GM21825 (cell line): ENCODE results near the gene IRF1.

Source experiments
- ATAC-seq: cut with Tn5 transposase; IDR thresholded peaks from one replicate; pipeline ENCODE4 v1.9.1; 2021; ENCODE audit warnings: mild to moderate bottlenecking, moderate library complexity; ENCODE audit not compliant: unreplicated experiment

The IRF1 gene

DNA sequence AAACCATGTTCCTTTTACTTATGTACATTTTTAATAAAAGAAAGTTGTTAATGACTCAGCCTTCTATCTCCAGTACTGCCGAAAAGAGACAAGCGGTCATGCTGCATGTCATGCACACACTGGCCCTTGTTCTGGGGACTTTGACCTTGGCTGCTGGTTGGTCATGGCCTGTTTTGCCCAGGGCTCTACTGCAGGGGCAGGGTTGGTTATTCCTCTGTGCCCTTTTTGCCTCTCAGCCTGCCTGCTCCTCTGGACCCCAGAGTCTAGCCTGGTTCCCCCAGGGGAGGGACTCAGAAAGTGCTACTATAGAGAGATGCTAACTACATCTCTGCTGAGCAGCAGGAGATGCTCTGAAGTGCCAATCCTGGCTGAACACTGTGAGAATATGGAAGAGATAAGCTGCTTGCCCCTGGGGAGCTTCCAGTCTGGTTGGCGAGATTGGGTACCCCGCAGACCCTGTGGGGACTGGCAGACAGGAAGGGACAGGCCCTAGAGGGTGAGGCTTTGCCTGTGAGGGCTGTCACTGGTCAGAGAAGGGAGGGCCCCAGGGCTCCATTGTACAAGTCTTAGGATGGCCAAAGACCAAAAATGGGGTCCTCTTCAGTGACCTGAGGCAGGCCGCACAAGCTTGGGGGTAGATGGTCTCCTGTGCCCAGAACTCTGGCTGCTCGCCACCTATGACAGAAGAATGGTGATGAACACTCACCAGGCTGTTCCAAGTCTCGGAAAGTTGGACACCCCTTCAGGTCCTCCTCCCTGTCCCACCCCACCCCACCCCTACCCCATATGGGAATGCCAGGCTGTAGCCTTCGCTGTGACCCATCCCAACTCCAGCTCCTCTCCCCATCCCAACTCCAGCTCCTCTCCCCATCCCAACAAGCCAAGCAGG, 14.3 kb downstream of the IRF1 start:
- no peak for ATAC-seq

DNA sequence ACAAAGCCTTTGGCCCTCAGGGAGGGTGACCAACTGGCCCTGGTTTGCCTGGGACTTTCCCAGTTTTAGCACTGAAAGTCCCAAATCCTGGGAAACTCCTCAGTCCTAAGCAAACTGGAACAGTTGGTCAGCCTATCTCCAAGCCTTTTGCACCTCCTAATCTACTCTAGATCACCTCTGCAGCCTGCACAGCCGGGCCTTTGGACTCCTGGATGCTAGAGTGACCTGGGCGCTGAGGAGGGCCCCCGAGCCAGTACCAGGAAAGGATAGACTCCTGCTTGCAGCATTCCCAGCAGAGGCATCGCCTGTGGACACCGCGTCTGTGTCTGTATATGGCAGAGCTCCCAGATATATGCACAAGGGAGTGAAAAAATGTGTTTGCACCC, 15.1 kb downstream of the IRF1 start:
- ATAC-seq, result no peak

DNA sequence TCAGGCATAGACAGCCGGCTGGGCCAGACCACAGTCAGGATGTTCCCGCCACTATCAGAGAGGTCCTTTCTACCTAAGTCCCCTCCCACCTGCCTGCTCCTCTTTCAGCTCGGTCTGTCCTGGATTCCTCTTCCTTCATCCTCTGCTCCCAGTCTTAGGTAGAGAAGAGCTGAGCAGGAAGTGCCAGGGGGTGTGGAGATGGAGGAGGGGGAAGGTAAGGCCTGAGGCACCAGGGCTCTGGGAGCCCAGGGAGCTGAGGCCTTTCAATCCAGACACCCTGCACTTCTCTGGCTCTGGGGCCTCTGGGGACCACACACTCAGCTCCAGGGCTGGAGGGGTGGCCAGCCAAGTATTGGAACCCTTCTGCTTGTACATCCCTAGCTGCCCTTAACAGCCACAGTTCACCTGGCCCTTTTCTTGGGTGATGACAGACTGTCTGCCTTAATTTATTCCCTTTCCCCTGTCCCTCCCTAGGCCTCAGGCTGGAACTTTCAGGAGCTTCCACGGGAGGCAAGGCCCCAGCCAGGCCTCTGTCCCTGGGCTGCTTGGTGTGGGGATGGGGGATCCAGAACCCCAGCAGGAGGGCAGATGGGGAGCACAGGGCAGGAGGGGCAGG, 15.6 kb downstream of the IRF1 start:
- ATAC-seq, result no peak

DNA sequence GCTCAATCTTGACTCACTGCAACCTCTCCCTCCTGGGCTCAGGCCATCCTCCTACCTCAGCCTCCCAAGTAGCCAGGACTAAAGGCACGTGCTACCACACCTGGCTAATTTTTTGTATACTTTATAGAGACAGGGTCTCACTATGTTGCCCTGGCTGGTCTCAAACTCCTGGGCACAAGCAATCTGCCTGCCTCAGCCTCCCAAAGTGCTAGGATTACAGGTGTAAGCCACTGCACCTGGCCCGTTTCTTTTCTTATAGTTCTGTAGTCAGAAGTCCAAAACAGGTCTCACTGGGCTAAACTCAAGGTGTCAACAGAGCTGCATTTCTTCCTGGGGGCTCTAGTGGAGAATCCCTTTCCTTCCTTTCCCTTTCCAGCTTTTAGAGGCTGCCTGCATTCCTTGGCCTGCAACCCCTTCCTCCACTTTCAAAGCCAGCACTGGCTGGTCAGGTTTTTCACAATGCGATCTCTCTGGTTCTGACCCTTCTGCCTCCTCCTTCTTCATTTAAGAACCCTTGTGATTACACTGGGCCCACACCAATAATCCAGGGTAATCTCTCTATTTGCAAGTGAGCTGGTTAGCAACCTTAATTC, 16.3 kb downstream of the IRF1 start:
- no peak for ATAC-seq

DNA sequence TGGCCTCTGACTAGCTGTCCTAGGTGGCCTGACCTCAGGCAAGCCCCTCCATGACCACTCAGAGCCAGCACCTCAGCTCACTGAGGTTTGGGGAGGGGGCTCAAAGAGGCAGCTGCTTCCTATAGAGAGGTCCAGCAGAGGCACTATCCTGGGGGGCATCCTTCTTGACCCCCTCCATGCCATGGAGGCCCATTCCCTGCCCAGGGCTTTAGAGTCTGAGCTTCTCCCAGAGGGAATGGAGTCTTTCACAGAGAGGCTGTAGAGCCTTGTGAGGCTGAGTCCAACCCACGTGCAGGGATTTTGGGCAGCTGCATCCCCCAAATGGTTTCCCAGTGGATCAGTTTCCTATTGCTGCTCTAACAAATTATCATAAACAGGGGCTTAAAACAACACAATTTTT, 16.9 kb downstream of the IRF1 start:
- no peak for ATAC-seq

- ATAC-seq, result peak; percentile 80
Measured at GRCh38 chr5:132473019-132473531, 17.5 kb downstream of the IRF1 start.

DNA sequence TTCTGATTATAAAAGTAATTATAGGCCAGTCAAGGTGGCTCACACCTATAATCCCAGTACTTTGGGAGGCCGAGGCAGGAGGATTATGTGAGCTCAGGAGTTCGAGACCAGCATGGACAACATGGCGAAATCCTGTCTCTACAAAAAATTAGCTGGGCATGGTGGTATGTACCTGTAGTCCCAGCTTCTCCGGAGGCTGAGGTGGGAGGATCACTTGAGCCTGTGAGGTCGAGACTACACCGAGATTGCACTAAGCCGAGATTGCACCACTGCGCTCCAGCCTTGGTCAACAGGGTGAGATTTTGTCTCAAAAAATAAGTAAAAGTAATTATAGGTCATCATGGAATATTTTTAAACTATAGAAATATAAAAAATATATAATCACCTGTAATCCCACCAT, 18.1 kb downstream of the IRF1 start:
- ATAC-seq, result no peak

- ATAC-seq, result no peak
Measured at GRCh38 chr5:132471944-132472343, 18.6 kb downstream of the IRF1 start.

GRCh38 chr5:132471151-132471907, 19.2 kb downstream of the IRF1 start:
- ATAC-seq, result no peak

DNA sequence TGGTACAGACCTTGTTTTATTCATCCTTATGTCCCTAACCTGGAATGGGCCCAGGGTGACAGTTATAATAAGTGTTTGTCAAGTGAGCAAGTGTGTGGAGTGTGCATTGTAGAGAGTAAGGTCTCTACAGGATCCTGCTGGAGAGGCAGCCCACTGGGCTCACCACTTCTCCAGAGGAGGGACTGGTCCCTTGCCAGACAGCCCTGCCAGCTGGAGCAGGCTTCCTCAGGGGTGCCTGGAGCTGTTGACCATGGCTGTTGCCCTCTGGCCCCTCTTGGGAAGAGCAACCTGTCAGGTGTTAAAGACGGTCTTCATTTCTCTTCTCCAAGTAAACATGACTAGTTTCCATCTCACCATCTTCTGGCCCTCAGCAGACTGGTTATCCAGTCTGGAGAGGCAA, 20.0 kb downstream of the IRF1 start:
- no peak for ATAC-seq

DNA sequence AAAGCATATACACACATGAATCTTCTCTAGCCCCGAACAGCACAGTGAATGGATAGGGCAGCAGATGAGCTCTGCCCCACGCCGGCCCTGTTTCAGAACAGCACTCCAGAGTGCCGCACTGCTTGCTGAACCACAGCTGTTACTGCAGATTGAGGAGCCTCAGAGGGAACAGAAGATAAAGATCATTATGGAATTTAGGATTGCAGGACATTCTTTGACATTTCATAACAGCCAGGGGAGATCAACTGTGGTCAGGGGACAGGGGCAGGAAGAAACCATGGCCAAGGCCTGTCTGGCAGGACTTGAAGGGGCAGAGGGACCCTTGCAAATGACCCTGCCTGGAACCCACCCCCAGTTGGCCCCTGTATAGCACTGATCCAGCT, 20.6 kb downstream of the IRF1 start:
- no peak for ATAC-seq

DNA sequence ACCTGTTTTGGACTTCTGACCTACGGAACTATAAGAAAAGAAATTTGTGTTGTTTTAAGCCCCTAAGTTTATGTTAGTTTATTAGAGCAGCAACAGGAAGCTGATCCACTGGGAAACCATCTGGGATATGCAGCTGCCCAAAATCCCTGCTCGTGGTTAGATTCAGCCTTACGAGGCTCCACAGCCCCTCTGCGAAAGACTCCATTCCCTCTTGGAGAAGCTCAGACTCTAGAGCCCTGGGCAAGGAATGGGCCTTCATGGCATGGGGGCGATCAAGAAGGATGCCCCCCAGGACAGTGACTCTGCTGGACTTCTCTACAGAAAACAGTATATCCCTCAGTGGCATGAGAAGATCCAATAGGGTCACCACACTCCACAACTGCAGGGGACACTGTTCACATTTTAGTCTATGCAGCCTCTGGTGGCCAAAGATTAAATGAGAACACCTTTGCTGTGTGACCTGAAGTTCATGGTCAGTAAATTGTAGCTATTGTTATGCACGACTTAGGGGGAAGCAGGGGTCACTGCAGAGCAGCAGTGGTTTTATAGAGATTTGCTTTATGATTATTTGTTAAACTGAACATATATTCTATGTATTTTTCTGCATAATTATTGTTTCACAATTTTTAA, 21.1 kb downstream of the IRF1 start:
- no peak for ATAC-seq

DNA sequence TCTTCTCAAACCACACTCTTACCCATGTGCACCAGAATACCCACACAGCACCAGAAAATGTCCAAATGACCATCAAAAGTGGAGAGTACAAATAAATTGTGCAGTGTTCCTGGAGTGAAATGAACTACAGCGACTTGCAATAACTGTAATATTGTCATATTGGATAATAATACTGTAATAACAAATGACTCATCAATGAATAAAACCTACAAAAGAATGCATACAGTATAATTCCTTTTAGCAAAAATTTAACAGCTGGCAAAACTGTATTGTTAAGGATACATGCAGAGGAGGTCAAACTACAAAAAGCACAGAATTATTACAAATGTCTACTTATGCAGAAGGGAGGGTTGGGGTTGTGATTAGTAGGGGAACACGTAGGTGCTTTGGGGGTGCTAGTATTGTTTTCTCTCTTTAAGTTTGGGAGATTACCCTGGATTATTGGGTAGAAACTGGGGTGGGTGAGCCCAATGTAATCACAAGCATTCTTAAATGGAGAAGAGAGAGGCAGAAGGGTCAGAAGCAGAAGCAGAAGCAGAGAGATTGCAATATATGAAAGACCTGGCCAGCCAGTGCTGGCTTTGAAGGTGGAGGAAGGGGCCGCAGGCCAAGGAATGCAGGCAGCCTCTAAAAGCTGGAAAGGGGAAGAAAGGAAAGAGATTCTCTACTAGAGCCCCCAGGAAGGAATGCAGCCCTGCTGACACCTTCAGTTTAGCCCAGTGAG, 21.8 kb downstream of the IRF1 start:
- no peak for ATAC-seq

- no peak for ATAC-seq
Measured at GRCh38 chr5:132467287-132467984, 23.1 kb downstream of the IRF1 start.

DNA sequence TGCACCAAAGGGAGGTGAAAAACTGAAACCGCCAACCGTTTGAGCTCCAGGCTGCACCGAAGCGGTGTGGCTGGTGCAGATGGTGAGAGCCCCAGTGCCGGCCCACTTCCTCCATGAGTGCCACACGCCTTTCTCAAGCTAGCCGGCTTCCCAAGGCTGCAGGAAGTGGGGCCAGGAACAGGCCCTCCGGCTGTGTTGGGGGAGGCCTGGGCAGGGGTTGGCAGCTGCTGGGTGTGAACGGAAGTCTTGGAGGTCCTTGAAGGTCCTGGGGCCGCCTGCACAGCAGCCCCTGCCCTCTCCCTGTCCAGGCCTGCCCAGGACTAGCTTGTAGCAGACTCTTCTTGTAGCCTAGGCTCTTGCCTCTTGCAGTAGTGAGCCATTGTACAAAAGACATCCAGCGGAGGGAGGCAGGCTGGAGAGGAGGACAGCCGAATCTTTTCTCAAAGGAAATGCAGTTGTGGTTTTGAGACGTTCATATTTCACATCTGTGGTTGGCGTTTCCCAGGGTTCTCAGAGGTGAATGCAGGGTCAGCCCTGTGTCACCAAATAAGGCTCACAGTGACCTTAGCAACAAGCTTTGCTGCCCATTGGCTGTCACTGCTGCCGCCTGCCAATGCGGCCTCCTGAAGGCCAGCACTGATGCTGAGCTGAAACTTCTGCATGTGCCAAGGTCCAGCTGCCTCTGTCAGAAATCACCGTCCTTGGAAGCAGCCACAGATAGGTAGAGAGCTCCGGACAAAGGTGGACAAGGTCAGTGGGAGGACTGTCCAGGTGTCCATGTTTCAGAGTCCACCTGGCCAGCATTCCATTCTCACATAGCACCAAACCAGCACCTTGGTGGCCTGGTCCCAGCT, 23.9 kb downstream of the IRF1 start:
- ATAC-seq, result peak; percentile 51

DNA sequence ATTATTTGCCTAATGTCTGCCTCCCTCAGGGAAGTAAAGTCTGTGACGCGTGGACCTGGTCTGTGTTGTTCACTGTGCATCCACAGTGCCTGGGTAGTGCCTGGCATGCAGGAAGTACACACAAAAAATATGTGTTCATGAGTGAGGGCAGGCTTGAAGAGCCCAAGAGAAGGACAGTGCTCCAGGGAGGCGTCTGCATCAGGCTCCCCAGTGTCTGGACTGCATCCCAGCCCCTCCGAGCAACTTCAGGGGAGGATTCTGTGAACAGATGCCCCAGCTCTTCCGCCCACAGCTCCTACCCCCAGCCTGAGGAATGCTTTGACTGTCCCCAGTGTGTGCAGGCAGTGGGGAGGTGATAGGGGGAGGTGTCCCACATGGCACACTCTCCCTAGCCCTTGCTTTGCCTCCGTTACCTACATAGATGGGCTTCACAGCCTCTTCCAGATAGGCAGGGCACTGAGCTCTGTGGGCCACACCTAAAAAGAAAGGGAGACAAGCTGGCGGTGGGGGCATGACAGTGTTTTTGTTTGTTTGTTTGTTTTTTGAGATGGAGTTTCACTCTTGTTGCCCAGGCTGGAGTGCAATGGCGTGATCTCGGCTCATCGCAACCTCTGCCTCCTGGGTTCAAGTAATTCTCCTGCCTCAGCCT, 25.4 kb downstream of the IRF1 start:
- no peak for ATAC-seq

- no peak for ATAC-seq
Measured at GRCh38 chr5:132464156-132464939, 26.2 kb downstream of the IRF1 start.
